Immature natural killer cell (primary cell): ENCODE results near the gene PLSCR5. TPM values are rescaled to one million over a fixed set of nuclear protein-coding genes. Genes with fewer than 3 reads are reported as not detected.
A peak's percentile ranks its signal among the peaks of the same experiment; 100 is the strongest.

ENCODE experiments used
- DNase-seq, 3 donors: peaks; one replicate each; pipeline ENCODE4 v3.0.0; 2022; ENCODE audit warnings: mixed read lengths in 1 of 3
- H3K27ac Mint-ChIP-seq, 6 donors: one replicate each; pipeline ENCODE4 v1.8.0; 2020; ENCODE audit warnings: mixed read lengths in 6 of 6, mild to moderate bottlenecking in 5 of 6, inconsistent platforms in 4 of 6, moderate library complexity in 3 of 6
- H3K27me3 Mint-ChIP-seq, 3 donors: one replicate each; pipeline ENCODE4 v1.8.0; 2020 to 2021; ENCODE audit warnings: low read depth in 3 of 3, mild to moderate bottlenecking in 3 of 3, mixed read lengths in 3 of 3, moderate library complexity in 3 of 3, inconsistent platforms in 1 of 3
- H3K36me3 Mint-ChIP-seq, 3 donors: one replicate each; pipeline ENCODE4 v1.8.0; 2020; ENCODE audit warnings: mixed read lengths in 3 of 3, inconsistent platforms in 2 of 3, mild to moderate bottlenecking in 2 of 3
- H3K4me1 Mint-ChIP-seq, 2 donors: one replicate each; pipeline ENCODE4 v1.8.0; 2020; ENCODE audit warnings: inconsistent platforms in 2 of 2, mild to moderate bottlenecking in 2 of 2, mixed read lengths in 2 of 2, moderate library complexity in 1 of 2
- H3K4me3 Mint-ChIP-seq, 5 donors: one replicate each; pipeline ENCODE4 v1.8.0; 2020; ENCODE audit warnings: mild to moderate bottlenecking in 5 of 5, mixed read lengths in 5 of 5, inconsistent platforms in 3 of 5, moderate library complexity in 3 of 5
- H3K9me3 Mint-ChIP-seq, 6 donors: one replicate each; pipeline ENCODE4 v1.8.0; 2020; ENCODE audit warnings: mild to moderate bottlenecking in 6 of 6, mixed read lengths in 6 of 6, inconsistent platforms in 4 of 6, moderate library complexity in 3 of 6
- polyA plus RNA-seq, 3 donors: library from polyadenylated mRNA; unstranded; fragments of 300-500 nt; fragmentation: Illumina TruSeq; gene quantifications; one replicate each; pipeline ENCODE4 v1.2.3, GENCODE V29; 2021

PLSCR5 gene
- polyA plus RNA-seq, 3 donors from 2014 or later, result not detected

DNA sequence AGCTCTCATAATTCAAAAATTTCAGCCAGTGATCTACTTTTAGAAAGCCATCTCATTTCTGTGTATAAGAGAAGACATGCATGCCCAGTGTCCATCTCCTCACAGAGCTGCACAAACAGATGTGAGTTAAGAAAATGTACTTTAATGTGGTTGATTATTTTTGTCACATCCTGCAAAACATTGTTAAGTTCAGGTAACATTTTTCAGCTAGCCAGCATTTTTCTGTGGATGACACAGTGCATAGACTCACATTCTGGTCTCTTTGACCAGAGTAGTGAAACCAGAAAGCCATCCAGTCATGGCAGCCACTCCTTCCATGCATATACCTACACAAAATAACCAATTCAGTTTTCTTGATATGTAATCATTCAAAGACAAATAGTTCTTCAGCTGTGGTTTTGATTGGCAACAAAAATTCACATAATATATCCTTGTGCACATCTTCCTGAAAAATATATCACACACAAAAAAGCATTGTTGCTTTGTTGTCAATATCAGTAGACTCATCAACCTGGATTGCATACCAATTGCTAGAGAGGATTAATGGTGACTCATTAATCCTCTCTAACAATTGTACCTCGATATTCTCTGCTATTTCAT lies 58.7 kb downstream of the PLSCR5 start:
- Mint-ChIP-seq H3K4me1 (peaks cover 40 to 66% of the 10 kb centered on the region in 2 donors), H3K36me3 (no peaks in the 10 kb centered on the region), H3K27me3 (peaks cover 0 to 5% (median 4%) of the 10 kb centered on the region in 3 donors), H3K27ac (peak overlapping the region; percentile 26 to 63 (median 58)), H3K9me3 (no peaks in the 10 kb centered on the region), H3K4me3 (peak overlapping the region in 3 of 5 donors; percentile 7 to 55 (median 15))
- DNase-seq, result no peak

DNA sequence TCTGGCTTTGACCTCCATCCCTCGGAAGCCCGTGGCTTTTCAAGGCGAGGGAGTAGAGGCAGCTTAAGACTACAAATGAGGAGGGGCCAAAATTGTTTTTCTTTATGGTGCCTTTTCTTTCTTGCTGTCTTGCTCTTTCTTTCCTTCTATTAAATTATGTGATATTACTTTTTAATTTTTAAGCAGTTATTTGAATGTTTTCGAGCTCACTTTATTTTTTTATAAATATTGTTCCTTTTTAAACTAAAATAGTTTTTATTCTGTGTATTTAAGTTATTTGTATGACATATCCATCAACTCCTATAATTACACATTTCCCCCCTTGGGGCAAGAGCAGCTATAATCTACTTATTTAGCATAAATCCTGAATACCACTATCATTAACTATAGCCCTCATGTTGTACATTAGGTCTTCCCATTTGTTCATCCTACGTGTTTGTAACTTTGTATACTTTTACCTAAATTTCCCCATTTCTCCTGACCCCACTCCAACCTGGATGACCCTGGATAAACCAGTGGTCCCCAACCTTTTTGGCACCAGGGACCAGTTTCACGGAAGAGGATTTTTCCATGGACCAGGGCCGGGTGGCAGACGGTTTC lies 60.1 kb downstream of the PLSCR5 start:
- H3K4me3 Mint-ChIP-seq, result peak overlapping the region; percentile 83 to 95 (median 95)
- no peak for DNase-seq
- H3K36me3 Mint-ChIP-seq, result no peaks in the 10 kb centered on the region
- peaks cover 46 to 69% of the 10 kb centered on the region in 2 donors for H3K4me1 Mint-ChIP-seq
- peak overlapping the region; percentile 82 to 93 (median 89) for H3K27ac Mint-ChIP-seq
- H3K9me3 Mint-ChIP-seq, result no peaks in the 10 kb centered on the region
- peaks cover 0 to 5% (median 4%) of the 10 kb centered on the region in 3 donors for H3K27me3 Mint-ChIP-seq

DNA sequence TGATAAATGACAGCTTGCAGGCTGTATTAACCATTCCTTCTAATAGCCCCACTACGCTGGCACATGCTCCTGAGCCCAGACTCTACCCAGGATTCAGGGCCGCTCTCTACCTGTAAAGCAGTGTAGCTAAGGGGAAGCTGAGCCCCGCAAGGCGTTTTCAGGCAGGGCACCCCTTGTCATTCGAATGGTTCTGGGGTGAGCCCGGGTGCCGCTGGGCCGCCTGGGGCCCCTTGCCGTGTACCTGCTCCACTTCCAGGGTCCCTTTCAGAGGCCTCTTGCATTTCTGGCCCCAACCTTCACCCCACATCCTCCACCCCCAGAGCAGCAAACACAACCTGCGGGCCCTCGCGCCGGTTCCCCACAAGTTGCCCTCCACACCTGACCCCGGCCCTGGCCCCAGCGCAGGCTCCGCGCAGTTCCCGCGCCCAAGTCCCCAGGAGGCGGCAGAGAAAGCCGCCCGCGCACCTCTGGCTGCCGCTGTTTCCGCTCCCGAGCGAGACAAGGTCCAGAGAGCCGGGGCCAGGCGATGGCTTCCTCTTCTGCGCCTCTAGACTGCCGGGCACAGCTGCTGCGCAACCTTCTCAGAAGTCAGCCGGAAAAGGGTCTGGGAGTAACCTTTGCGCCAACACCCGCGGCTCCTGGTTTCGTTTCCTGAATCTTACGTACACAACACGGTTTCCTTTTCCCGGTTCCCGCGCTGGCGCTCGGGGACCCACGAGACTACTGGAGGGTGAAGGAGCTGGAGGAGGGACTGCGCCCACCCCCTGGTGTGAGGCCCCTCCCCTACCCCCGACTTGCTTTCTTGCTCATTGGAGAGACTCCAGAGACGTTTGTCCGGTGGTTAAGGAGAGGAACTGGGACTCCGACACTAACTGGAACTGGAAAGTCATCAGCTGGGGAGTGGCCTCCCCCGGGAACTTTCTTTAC lies 60.9 kb downstream of the PLSCR5 start, which contains the start of gene PLSCR1:
TSS of gene PLSCR1 (minus strand) at position 606 of the 927 bp plus-strand sequence. CDS start 8,055 bp downstream, outside the sequence.
- Mint-ChIP-seq H3K4me1 (peaks cover 46 to 75% of the 10 kb centered on the region in 2 donors), H3K27me3 (peaks cover 0 to 5% (median 4%) of the 10 kb centered on the region in 3 donors), H3K36me3 (no peaks in the 10 kb centered on the region), H3K4me3 (peak within 1 kb of the TSS; percentile 83 to 95 (median 95)), H3K27ac (peak within 1 kb of the TSS; percentile 82 to 93 (median 89)), H3K9me3 (no peaks in the 10 kb centered on the region)
- DNase-seq, result peak; percentile 68 to 75 (median 73)

DNA sequence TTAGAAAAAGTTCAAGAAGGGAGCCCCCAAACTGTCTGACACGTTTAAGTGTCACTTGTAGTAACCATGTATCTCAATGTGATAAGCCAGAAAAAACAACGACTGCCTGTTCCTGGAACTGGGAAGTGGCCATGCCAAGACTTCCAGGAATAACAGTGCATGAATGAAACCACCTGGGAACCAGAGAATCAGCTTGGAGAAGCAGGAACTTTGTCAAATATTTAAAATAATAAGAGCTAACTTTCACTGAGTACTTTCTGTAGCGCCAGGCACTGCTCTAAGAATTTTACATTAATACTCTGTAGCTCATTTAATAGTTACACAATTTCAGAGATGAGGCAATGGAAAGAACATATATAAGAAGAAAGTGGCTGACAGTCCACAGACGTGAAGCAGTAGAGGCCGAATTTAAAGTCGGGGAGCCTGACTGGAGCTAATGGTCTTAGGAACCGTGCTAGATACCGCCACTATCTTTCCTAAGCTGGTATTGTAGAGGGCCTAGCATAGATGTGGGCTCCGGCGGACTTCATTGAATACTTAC lies 61.6 kb downstream of the PLSCR5 start:
- Mint-ChIP-seq H3K36me3 (no peaks in the 10 kb centered on the region), H3K4me3 (peak overlapping the region; percentile 83 to 95 (median 95)), H3K9me3 (no peaks in the 10 kb centered on the region), H3K4me1 (peaks cover 48 to 79% of the 10 kb centered on the region in 2 donors), H3K27ac (peak overlapping the region; percentile 82 to 93 (median 89)), H3K27me3 (peaks cover 0 to 5% (median 4%) of the 10 kb centered on the region in 3 donors)
- no peak for DNase-seq

DNA sequence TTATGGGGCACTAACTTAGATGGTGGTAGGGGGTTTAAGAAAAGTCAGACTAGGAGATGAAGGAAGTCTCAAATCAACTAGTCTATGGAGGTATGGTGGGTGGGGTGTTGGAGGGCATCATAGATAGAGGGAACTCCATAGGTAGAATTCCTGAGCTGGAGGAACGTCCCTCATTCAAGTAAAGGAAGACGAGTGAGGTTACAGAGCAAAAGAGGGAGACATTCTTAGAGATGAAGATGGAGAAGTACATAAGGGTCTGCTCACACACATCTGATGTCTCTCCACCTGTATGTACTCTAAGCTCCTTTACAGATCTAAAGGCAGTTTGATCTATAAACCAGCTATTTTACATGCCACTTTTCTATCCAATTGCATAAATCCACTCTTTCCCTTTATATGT lies 62.2 kb downstream of the PLSCR5 start:
- peak overlapping the region; percentile 83 to 95 (median 95) for H3K4me3 Mint-ChIP-seq
- peak overlapping the region; percentile 82 to 93 (median 89) for H3K27ac Mint-ChIP-seq
- peaks cover 0 to 5% (median 4%) of the 10 kb centered on the region in 3 donors for H3K27me3 Mint-ChIP-seq
- no peaks in the 10 kb centered on the region for H3K9me3 Mint-ChIP-seq
- peaks cover 48 to 78% of the 10 kb centered on the region in 2 donors for H3K4me1 Mint-ChIP-seq
- DNase-seq, result no peak
- no peaks in the 10 kb centered on the region for H3K36me3 Mint-ChIP-seq

DNA sequence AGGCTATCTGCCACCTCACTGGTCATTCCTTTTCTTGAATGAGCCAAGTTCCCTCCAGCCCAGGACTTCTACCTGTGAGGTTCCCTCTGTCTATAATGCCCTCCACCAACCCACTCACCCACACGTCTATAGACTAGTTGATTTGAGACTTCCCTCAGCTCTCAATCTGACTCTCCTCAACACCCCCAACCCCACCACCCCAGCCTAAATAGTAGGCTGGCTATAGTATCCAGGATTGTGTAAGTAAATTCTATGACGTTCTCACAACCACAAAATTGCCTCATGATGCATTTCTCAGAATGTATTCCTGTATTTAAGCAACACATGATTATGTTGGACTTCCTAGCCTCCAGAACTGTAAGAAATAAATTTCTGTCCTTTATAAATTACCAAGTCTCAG lies 63.0 kb downstream of the PLSCR5 start:
- Mint-ChIP-seq H3K27ac (peak overlapping the region in 5 of 6 donors; percentile 0 to 76 (median 41)), H3K4me3 (peak overlapping the region; percentile 5 to 95 (median 83)), H3K36me3 (peaks cover 0 to 4% (median 0%) of the 10 kb centered on the region in 3 donors), H3K4me1 (peaks cover 46 to 75% of the 10 kb centered on the region in 2 donors), H3K27me3 (peaks cover 0 to 5% (median 4%) of the 10 kb centered on the region in 3 donors), H3K9me3 (no peaks in the 10 kb centered on the region)
- no peak for DNase-seq

DNA sequence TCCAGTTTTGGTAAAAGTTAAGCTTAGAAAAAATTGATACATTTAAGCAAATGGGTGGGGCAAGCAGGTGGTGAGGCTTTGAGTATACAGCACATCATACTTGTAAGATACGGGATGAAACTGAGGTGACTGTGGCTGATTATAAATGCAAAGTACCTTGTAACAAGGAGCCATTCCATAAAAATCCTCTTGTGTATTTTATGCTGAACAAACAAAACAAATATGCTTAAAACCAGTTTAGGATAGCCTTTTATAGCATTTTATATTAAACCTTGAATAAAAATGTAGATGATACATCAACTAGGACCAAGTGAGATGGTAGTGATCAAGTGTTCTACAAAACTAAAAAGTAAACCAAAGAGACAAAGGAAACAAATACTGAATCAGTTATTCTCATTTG lies 64.2 kb downstream of the PLSCR5 start:
- Mint-ChIP-seq H3K9me3 (no peaks in the 10 kb centered on the region), H3K4me1 (peaks cover 43 to 75% of the 10 kb centered on the region in 2 donors), H3K27me3 (peaks cover 0 to 5% (median 4%) of the 10 kb centered on the region in 3 donors), H3K27ac (peak overlapping the region in 2 of 6 donors; percentile 16 to 76), H3K36me3 (peaks cover 0 to 5% (median 0%) of the 10 kb centered on the region in 3 donors), H3K4me3 (peak overlapping the region in 2 of 5 donors; percentile 23 to 83)
- no peak for DNase-seq

DNA sequence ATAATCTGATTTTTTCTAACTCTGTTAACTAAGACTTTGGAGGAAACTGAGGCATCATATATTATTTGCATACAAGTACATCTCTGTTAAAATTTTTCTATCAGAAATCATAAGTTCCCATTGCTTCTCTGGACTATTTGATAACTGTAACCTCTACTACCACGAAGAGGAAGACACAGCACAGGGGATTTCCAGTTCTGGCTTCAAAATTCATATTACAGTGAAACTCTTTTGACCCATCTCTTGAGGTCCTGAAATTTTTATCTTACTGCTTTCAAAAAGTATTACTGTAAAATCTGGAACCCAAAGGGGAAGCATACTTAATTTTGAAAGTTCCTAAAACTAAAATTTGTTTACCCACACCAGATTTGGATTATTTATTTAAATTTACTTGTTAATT lies 64.9 kb downstream of the PLSCR5 start:
- H3K27me3 Mint-ChIP-seq, result peaks cover 0 to 5% (median 4%) of the 10 kb centered on the region in 3 donors
- DNase-seq, result no peak
- no peaks in the 10 kb centered on the region for H3K9me3 Mint-ChIP-seq
- peak overlapping the region in 3 of 5 donors; percentile 21 to 83 (median 38) for H3K4me3 Mint-ChIP-seq
- H3K27ac Mint-ChIP-seq, result peak overlapping the region in 4 of 6 donors; percentile 16 to 76 (median 39)
- peaks cover 0 to 5% (median under 1%) of the 10 kb centered on the region in 3 donors for H3K36me3 Mint-ChIP-seq
- H3K4me1 Mint-ChIP-seq, result peaks cover 42 to 73% of the 10 kb centered on the region in 2 donors

DNA sequence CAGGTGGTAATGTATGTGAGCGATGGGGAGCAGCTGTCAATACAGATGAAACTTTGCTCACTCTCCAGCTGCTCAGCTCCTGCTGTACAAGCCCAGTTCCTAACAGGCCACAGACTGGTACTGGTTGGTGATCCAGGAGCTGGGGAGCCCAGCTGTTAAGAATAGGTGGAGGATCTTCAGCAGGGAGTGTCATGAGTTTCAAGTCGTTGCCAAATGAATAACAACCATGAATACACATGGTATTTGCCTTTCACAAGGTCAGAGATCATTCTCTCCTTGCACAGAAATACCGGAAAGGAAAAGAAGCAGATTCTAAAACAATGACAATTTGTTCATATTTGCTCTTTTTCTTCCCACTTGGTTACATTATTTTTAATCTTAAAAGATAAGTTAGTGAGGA lies 65.8 kb downstream of the PLSCR5 start:
- Mint-ChIP-seq H3K9me3 (no peaks in the 10 kb centered on the region), H3K4me1 (peaks cover 41 to 73% of the 10 kb centered on the region in 2 donors), H3K4me3 (no peak overlapping the region), H3K27ac (peak overlapping the region in 3 of 6 donors; percentile 23 to 37 (median 36)), H3K27me3 (peaks cover 0 to 5% (median 2%) of the 10 kb centered on the region in 3 donors), H3K36me3 (peaks cover 4 to 5% (median 4%) of the 10 kb centered on the region in 3 donors)
- no peak for DNase-seq

DNA sequence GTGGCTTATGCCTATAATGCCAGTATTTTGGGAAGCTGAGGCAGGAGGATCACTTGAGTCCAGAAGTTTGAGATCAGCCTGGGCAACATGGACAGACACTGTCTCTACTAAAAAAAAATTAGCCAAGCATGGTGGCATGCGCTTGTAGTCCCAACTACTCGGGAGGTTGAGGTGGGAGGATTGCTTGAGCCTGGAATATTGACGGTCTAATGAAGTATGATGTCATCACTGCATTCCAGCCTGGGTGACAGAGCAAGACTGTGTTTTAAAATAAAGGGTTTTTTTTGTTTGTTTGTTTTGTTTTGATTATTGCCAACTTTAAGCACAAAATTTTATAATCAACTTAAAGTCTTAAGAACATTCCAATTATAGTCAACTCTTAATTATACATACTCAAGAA lies 67.5 kb downstream of the PLSCR5 start:
- Mint-ChIP-seq H3K27me3 (peaks cover 0 to 2% (median 0%) of the 10 kb centered on the region in 3 donors), H3K36me3 (peaks cover 8 to 9% (median 9%) of the 10 kb centered on the region in 3 donors), H3K27ac (no peak overlapping the region), H3K9me3 (no peaks in the 10 kb centered on the region), H3K4me1 (peaks cover 31 to 60% of the 10 kb centered on the region in 2 donors), H3K4me3 (no peak overlapping the region)
- no peak for DNase-seq

DNA sequence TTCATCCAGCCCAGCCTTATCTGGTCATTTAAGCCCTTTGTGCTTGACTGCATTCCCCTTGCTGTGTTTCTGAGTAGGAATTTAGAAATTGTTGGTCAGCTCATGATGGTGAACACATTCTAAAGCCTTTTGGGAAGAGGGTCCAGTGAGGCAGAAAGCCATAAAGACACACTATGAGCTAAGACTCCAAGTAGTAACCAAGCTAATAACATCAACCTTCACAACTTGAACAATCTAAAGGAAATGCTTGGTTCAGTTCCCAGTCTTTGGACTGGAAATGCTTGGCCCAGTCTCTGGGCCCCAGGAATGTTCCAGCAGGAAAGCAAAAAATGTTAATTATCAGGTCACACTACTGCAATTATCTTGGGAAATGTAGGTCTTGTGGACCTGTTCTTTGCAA lies 68.5 kb downstream of the PLSCR5 start:
- Mint-ChIP-seq H3K27ac (peak overlapping the region in 2 of 6 donors; percentile 8 to 48), H3K9me3 (no peaks in the 10 kb centered on the region), H3K36me3 (peaks cover 9 to 13% (median 10%) of the 10 kb centered on the region in 3 donors), H3K27me3 (no peaks in the 10 kb centered on the region), H3K4me3 (no peak overlapping the region), H3K4me1 (peaks cover 23 to 51% of the 10 kb centered on the region in 2 donors)
- DNase-seq, result no peak
